ENCODE results near the gene DOK3. TPM values are rescaled to one million over a fixed set of nuclear protein-coding genes. Genes with fewer than 3 reads are reported as not detected.

DOK3 gene
- total RNA-seq, 1 experiment from 2014 or later = 16.4 TPM

- no peaks in the 10 kb centered on the region for H3K9me3 ChIP-seq (ENCODE audit: control insufficient read depth, low read depth, low read length)
- H3K27me3 ChIP-seq (ENCODE audit: insufficient read depth, low read length) = no peaks in the 10 kb centered on the region
- no peak overlapping the region for H3K27ac ChIP-seq (ENCODE audit: insufficient read length, low read depth, low read length)
- no peak overlapping the region for H2BK15ac ChIP-seq (ENCODE audit: low read depth, low read length)
- Mint-ChIP-seq H3K4me3 (peak overlapping the region; percentile 83 to 89), H3K27me3 (ENCODE audit: low read depth) (no peaks in the 10 kb centered on the region; the same call in 1 of the 2 replicates), H3K9me3 (no peaks in the 10 kb centered on the region), H3K4me1 (peaks cover 43 to 65% of the 10 kb centered on the region in 2 experiments), H3K36me3 (ENCODE audit: insufficient read depth in 1 of 3, low read depth in 3 of 3) (peaks cover 35 to 53% (median 51%) of the 10 kb centered on the region in 3 experiments), H3K27ac (peak overlapping the region in 2 of 3 experiments; percentile 75 to 76; a peak in 4 of 7 replicates)
- peaks cover 10% of the 10 kb centered on the region for H3K79me1 ChIP-seq (ENCODE audit: insufficient read depth, low read depth, low read length, poor library complexity, severe bottlenecking)
- H3K23me2 ChIP-seq (ENCODE audit: insufficient read length, low read depth, low read length, poor library complexity, severe bottlenecking) = peaks cover 4% of the 10 kb centered on the region
- no peak overlapping the region; the same call in 1 of the 2 replicates for H3K14ac ChIP-seq (ENCODE audit: insufficient read depth, low read length)
- H3T11ph ChIP-seq (ENCODE audit: low read length) = no peak overlapping the region
- H3K4me1 ChIP-seq (ENCODE audit: insufficient read depth, low read length) = peaks cover 24% of the 10 kb centered on the region; the same call in 1 of the 2 replicates
- no peak overlapping the region for H2AK5ac ChIP-seq (ENCODE audit: insufficient read length, low read length)
- H4K8ac ChIP-seq (replicated peaks; ENCODE audit: insufficient read length, low read depth, low read length) = no peak overlapping the region
- H3K56ac ChIP-seq (ENCODE audit: insufficient read length, low read depth, low read length) = no peak overlapping the region
- no peak overlapping the region for H2BK12ac ChIP-seq (ENCODE audit: insufficient read length, low read depth, low read length)
- no peak overlapping the region for H4K91ac ChIP-seq (ENCODE audit: insufficient read length, low read depth, low read length)
- H3K18ac ChIP-seq (ENCODE audit: insufficient read length, low read depth, low read length) = no peak overlapping the region
- TF ChIP-seq CTCF (conservative IDR thresholded peaks at IDR 0.05) = no peak
- peaks cover 26% of the 10 kb centered on the region; the same call in 1 of the 2 replicates for H3K79me2 ChIP-seq (ENCODE audit: insufficient read depth, low read length)
- H3K4ac ChIP-seq (ENCODE audit: low read depth, low read length) = no peak overlapping the region
- H3K4me2 ChIP-seq (ENCODE audit: insufficient read depth, insufficient read length, low read length) = peak overlapping the region; percentile 55
- DNase-seq = no peak
- H2BK20ac ChIP-seq (ENCODE audit: low read depth, low read length, poor library complexity, severe bottlenecking) = no peak overlapping the region
- no peak overlapping the region for H2BK5ac ChIP-seq (ENCODE audit: insufficient read length, low read length)
- no peak overlapping the region for H4K5ac ChIP-seq (ENCODE audit: insufficient read length, low read depth, low read length)
- H2AFZ ChIP-seq (ENCODE audit: low read length) = no peak overlapping the region
- H3K23ac ChIP-seq (ENCODE audit: insufficient read length, low read depth, low read length) = no peak overlapping the region
- H3K9ac ChIP-seq (ENCODE audit: extremely low read depth, insufficient read length, low read length) = peak overlapping the region; percentile 76
- no peaks in the 10 kb centered on the region for H4K20me1 ChIP-seq (ENCODE audit: control insufficient read depth, insufficient read depth, insufficient read length)
- WGBS (ENCODE audit: extremely low coverage, insufficient read length, low lambda C conversion rate) = no CpG with 5 or more reads among the region's 14 CpGs
- H2BK120ac ChIP-seq (ENCODE audit: low read depth, low read length, poor library complexity, severe bottlenecking) = no peak overlapping the region
Measured at GRCh38 chr5:177471610-177472356, 37.8 kb downstream of the DOK3 start.
